GM18526 (cell line): ENCODE measurements around the gene PHLDB3.
A peak's percentile ranks its signal among the peaks of the same experiment; 100 is the strongest.

Source experiments
- POLR2A ChIP-seq: IDR thresholded peaks from 3 replicates; pipeline ENCODE4 v1.6.1; 2011; ENCODE audit not compliant: insufficient read length; ENCODE audit errors: extremely low read depth

Gene PHLDB3

DNA sequence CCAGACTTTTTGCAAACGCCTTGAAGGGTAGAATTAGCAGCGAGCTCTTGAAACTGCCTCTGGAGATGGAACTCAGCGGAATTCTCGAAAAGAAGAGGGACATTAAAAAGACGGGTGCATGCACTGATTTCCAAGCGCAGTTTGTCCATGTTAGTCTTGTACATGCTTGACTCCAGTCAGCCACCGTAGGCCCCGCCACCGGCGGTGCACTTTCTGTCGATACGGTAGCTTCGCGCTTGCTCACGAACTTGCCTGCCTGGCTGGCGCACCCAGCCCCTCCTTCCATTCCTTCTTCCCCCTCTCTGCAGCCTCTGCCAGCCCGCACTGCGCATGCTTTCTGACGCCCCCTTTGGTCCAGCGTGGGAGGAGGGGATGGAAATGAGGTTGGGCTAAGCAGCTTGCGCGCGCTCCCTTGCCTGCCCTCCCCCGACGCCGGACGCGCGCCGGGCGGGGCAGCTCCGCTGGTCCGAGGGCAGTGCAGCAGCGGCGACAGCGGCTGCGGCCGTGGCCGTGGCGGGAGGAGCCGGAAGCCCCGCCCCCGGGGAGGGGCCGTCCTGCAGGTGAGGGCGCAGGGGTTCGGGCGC, 28.5 kb upstream of the PHLDB3 start, which contains the start of gene ZNF575:
TSS of gene ZNF575 (plus strand) at position 227 of the 584 bp plus-strand sequence. CDS start 1,235 bp downstream, outside the sequence.
- TF ChIP-seq POLR2A, result peak; percentile 37

DNA sequence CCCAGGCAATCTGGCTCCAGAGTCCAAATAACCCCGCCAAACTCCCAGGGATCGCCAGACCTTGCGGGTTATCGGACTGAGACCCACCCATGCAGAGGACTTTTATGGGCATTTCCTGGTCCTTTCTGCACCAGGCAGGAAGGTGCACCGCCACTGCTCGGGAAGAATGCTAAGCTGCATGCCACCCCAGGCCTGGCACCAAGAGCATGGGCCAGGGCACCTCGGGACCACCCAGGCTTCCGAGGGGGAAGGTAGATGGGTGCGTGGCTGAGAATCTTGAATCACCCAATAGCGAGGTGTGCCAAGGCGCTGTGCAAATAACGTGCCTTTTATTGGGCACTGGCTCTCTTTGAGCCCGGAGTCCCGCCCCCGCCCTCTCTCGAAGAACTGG, 28.0 kb upstream of the PHLDB3 start:
- no peak for TF ChIP-seq POLR2A

DNA sequence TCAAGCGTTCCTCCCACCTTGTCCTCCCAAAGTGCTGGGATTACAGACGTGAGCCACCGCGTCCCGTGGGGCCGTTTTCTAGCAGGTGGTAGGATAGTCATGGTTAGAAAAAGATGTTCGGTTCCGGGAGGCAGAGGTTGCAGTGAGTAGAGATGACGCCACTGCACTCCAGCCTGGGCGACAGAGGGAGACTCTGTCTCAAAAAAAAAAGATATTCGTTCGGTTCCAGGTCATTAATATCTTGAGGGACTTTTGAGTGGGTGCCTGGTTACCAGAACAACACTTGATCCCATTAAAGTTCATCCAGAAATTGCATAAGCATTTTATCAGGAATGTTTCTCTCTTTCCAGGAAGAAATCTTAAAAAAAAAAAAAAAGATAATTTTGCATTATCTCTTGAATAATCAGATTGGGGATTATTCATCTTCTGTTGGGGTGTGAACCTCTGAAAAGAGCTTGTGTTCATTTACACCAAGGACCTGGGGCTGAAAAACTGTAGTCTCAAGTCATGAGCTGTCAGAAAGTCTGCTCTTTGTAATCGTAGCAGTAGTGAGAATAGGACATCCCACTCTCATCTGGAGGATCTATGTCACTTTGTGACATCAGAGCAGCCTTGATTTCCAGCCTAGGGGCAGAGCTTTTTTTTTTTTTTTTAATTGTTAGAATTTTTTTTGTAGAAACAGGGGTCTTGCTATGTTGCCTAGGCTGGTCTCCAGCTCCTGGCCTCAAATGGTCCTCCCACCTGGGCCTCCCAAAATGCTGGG, 23.5 kb upstream of the PHLDB3 start:
- no peak for TF ChIP-seq POLR2A

DNA sequence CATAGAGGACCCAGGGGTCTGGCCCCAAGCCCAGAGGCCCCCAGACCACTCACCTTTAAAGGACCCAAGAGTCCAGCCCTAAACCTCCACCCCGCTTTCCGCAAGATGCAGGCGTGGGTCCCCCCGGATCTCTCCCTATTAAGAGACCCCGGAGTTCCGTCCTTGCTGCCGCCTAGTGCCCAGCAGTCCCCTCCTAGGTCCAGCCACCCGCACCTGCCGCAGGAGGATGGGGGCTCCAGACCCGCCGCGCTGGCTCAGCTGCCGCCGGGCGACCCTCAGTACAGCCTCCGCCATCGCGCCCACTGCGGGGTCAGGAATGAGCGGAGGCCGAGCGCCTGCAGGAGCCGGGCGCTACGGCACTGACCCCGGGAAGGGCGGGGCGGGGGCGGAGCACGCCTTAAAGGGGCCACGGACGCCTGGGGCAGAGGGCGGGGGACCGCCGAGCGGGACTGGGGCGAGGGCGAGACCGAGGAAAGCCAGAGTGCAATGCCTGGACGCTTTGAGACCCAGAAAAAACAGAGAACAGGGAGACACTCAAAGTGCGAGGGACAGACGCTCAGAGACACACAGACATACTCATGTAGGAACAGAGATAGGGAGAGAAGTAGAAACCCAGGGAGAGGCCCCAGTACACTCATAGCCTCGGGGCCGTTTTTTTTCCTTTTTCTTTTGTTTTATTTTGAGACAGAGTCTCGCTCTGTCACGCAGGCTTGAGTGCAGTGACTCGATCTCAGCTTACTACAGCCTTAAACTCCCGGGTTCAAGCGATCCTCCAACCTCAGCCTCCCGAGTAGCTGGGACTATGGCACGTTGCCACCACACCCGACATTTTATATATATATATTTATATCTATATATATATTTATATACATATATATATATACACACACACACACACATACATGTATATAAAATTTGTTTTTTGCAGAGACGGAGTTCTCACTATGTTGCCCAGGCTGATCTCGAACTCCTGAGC, 22.6 kb upstream of the PHLDB3 start, which contains the start of gene ETHE1:
TSS of gene ETHE1 (minus strand) at position 318 of the 976 bp plus-strand sequence. CDS start at position 294, 24 bp downstream.
- peak; percentile 85 for TF ChIP-seq POLR2A

DNA sequence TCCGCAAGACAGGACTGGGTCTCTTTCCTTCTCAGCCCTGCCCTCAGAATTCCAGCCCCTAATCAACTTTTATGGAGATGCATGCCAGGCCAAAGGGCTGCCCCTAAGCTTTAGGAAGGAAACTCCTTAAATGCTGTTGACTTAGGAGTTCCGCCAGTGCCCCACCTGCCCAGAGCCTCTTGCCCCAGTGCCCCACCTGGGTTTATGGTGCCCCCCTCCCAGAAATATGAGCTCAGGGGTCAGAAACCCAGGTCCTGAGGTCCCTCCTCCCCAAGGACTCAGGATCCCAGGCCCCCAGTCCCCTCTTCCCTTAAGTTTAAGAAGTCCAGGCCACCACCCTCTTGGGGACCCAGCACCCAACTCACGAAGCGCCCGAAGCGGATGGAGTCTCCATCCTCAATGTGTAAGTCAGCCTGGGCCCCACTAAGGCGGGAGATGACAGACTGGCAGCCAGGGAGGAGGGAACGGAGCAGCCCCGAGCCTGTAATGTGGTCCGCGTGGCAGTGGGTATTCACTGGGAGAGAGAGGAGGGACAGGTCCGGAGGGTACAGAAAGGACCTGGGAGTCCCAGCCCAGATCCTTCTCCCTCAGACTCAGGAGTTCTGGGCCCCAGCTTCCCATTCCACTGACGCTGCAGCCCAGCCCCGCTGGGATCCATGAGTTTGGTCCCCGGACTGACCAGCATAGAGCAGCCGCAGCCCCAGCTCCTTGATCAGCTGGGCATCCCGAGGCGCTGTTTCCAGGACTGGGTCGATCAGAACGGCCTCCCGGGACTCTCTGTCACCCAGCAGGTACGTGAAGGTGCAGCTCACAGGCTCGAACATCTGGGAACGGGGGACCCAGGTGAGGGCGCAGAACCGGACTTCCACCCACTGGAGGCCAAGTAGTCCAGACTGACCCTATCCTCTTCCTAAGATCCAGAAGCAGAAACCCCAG, 21.6 kb upstream of the PHLDB3 start:
- TF ChIP-seq POLR2A, result no peak

DNA sequence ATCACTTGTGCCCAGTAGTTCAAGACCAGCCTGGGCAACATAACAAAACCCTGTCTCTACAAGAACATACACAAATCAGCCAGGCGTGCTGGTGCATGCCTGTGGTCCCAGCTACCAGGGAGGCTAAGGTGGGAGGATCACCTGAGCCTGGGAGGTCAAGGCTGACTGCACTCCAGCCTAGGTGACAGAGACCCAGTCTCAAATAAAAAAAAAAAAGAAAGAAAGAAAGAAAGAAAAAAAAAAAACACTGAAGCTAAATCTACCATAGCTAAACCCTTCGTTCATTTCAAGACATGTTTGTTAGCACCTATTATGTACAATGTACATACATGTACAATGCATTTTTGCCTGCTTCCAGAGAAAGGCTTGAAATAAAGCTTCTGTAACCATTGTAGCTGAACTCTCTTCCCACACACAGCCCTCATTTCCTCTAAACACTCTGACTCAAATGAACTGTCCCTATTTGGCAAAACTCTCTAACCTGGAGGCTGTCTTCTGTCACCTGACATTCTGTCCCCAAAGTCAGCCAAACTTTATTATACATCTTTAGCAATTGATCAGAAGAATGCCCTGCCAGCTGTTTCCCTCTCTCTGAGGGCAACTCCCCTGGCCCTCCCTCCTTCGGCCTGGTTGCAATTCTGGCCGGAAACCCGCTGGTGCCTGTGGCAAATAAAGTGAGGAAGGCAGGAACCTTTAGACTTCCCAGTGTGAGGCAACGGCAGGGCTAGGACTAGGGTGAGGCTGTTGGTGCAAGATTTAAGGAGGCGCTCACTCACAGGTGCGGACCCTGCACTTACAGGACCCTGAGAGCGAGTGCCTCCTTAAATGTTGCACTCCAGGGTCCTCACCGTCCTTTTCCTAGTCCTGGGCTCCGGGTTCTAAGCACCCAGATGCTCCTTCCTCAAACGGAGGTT, 20.6 kb upstream of the PHLDB3 start:
- TF ChIP-seq POLR2A, result no peak

DNA sequence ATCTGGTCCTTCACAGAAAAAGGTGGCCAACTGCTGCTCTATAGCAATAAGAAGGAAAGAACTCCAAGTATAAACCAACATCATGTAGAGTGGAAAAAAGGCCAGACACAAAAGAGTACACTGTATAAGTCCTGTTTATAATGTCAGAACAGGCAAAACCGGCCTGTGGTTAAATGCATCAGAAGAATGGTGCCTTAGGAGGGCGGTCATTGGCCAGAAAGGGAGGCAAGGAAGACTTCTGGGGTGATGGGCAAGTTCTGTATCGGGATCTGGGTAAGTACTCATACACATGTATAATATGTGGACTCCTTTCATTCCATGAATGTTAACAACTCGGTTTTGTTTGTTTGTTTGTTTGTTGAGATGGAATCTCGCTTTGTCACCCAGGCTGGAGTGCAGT, 18.4 kb upstream of the PHLDB3 start:
- no peak for TF ChIP-seq POLR2A

DNA sequence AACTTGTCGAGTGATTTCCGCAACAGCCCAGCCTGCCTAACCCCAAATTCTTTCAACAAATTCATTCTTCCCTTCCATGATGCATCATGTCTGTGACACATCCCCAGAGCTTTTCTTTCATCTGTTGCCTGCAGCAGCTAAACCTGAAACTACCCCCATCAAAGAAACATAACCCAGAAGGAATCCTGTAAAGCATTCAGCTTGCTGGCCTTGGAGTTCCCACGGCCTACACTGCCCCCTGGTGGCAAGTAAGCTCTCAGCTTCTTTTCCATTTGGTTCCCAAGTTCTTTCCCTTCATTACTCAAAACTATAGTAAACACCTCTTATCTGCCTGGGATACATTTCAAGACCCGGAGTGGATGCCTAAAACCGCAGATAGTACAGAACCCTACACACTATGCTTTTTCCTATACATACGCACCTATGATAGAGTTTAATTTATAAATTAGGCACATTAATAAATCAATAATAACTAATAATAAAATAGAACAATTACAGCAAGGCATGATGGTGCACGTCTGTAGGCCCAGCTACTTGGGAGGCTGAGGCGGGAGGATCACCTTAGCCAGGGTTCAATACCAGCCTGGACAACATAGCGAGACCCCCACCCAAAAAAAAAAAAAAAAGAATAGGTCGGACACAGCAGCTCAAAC, 15.0 kb upstream of the PHLDB3 start:
- no peak for TF ChIP-seq POLR2A

DNA sequence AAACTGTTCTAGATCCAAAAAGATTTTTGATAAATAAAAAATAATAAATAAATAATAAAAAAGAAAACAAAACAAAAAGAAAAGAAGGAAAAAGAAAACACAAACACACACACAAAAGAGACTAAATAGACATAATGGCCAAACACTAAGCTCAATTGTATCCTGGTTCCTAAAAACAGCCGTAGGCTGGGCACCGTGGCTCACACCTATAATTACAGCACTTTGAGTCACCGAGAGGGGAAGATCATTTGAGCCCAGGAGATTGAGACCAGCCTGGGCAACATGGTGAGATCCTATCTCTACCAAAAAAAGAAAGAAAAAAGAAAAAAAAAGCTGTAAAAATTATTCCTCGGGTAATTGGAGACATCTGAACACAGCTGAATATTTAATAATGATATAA, 13.5 kb upstream of the PHLDB3 start:
- TF ChIP-seq POLR2A, result no peak

DNA sequence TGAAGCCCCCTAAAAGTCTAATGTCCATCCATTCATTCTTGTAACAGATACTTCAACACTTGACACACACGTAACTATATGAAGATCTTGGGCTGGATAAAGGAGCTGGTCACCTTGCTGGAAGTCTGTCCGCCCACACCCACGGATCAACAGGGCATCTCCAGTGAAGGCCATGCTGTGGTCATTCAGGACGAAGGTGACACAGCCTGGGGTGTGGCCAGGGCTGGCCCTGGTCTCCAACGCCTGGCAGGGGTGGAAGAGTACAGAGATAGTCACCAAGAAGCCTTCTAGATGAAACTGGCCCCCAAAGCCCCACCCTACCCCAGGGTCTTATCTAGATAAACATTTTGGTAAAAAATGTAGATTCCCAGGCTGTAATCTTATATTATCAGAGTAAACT, 6.8 kb upstream of the PHLDB3 start:
- no peak for TF ChIP-seq POLR2A

DNA sequence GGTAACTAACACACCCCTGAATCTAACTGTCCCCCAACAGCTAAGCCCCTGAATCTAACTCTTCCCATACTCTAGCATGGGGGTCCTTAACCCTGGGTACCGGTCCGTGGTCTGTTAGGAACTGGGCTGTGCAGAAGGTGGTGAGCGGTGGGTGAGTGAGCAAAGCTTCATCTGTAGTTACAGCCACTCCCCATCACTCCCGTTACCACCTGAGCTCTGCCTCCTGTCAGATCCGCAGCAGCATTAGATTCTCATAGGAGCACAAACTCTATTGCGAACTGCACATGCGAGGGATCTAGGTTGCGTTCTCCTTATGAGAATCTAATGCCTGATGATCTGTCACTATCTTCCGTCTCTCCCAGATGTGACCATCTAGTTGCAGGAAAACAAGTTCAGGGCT, 6.2 kb upstream of the PHLDB3 start:
- no peak for TF ChIP-seq POLR2A

DNA sequence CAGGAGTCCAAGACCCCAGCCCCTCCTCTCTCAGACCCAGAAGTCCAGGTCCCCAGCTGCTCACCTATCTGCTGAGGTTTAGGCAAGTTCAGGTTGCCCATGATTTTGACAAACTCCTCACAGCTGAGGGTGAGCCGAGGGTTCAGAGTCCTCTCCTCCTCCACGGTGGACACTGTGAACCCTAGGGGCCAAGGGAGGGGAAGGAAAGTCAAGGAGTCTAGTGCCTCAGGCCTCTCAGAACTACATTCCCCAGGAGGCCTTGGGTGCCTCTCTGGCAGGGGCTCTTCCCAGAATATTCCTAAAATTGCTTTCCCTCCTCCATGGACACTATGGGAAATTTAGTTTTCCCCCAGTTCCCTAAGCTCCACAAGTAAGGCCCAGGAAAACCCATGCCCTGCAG, 3.3 kb upstream of the PHLDB3 start:
- no peak for TF ChIP-seq POLR2A

DNA sequence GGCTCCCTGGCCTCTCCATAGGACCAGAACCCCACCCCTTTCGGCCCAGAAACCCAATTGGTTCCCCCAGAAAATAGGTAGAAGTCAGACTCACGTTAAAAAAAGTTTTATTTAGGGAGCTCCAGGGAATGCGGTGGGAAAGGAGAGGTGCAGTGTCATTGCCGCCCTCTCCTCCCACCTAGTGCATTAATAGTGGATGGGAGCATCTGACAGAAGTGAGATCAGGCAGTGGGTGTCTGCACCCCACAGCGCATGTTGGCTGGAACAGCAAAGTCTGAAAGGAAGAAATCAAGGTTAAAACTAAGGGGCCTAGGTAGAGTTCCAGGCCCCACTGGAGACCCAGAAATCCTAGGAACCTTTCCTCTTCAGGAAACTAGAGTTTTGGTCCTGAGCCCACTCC, 2.1 kb upstream of the PHLDB3 start:
- TF ChIP-seq POLR2A, result no peak
